GM23248 (cell line): Measurements from ENCODE around the gene TMEM229A. TPM values are rescaled to one million over a fixed set of nuclear protein-coding genes. Genes with fewer than 3 reads are reported as not detected.
"Not testable (repeated sequence)": the region's sequence is repeated elsewhere in the genome, so short reads cannot be mapped to it uniquely, and the experiment has no call there.

Experiments used
- DNase-seq: peaks from one replicate; pipeline ENCODE4 v3.0.0-alpha.2; 2015
- H2AFZ ChIP-seq: fragments of 200-600 bp; sonication (generic); 2 replicates; pipeline ENCODE4 v1.6.1; 2016; ENCODE audit warnings: antibody characterized with exemption
- H3F3A ChIP-seq: fragments of 200-600 bp; sonication (generic); 2 replicates; pipeline ENCODE4 v1.6.1; 2016; ENCODE audit warnings: mild to moderate bottlenecking, antibody characterized with exemption, mixed run types; ENCODE audit not compliant: insufficient read depth
- H3K27ac ChIP-seq: fragments of 200-600 bp; sonication (generic); 2 replicates; pipeline ENCODE4 v1.5.1; 2016; ENCODE audit warnings: mild to moderate bottlenecking
- H3K27me3 ChIP-seq: fragments of 200-600 bp; sonication (generic); replicated peaks from 2 replicates; pipeline ENCODE4 v1.6.1; 2016; ENCODE audit warnings: mild to moderate bottlenecking; ENCODE audit not compliant: insufficient read depth
- H3K36me3 ChIP-seq: fragments of 200-600 bp; sonication (generic); 2 replicates; pipeline ENCODE4 v1.6.1; 2016; ENCODE audit warnings: low read depth, mild to moderate bottlenecking
- H3K4me1 ChIP-seq: fragments of 200-600 bp; sonication (generic); 2 replicates; pipeline ENCODE4 v1.6.1; 2016; ENCODE audit warnings: mild to moderate bottlenecking; ENCODE audit not compliant: insufficient read depth
- H3K4me2 ChIP-seq: fragments of 200-600 bp; sonication (generic); one replicate; pipeline ENCODE4 v1.6.1; 2016; ENCODE audit warnings: mild to moderate bottlenecking; ENCODE audit not compliant: unreplicated experiment
- H3K4me3 ChIP-seq: fragments of 200-600 bp; sonication (generic); 2 replicates; pipeline ENCODE4 v1.5.1; 2016; ENCODE audit warnings: mild to moderate bottlenecking
- H3K79me2 ChIP-seq: fragments of 200-600 bp; sonication (generic); 2 replicates; pipeline ENCODE4 v1.6.1; 2016; ENCODE audit warnings: mild to moderate bottlenecking; ENCODE audit not compliant: insufficient read depth
- H3K9ac ChIP-seq: fragments of 200-600 bp; sonication (generic); 2 replicates; pipeline ENCODE4 v1.6.1; 2016; ENCODE audit warnings: mild to moderate bottlenecking
- H3K9me2 ChIP-seq: fragments of 200-600 bp; sonication (generic); 2 replicates; pipeline ENCODE4 v1.6.1; 2016; ENCODE audit warnings: mixed run types, mild to moderate bottlenecking, moderate library complexity; ENCODE audit not compliant: insufficient read depth
- H3K9me3 ChIP-seq: fragments of 200-600 bp; sonication (generic); one replicate; pipeline ENCODE4 v1.6.1; 2017; ENCODE audit warnings: low read depth
- H4K20me1 ChIP-seq: fragments of 200-600 bp; sonication (generic); 2 replicates; pipeline ENCODE4 v1.6.0; 2016; ENCODE audit not compliant: insufficient read depth
- EZH2 ChIP-seq: fragments of 200-600 bp; sonication (generic); IDR thresholded peaks from 2 replicates; pipeline ENCODE4 v1.6.1; 2018; ENCODE audit warnings: antibody characterized with exemption, mild to moderate bottlenecking; ENCODE audit not compliant: insufficient read depth, poor library complexity, severe bottlenecking
- EZH2phosphoT487 ChIP-seq: fragments of 200-600 bp; sonication (generic); IDR thresholded peaks from 2 replicates; pipeline ENCODE4 v1.6.1; 2018; ENCODE audit warnings: antibody characterized with exemption, moderate library complexity, mild to moderate bottlenecking, low read depth; ENCODE audit not compliant: insufficient read depth
- WGBS, 2 experiments: methylation state at CpG; one replicate each; pipeline ENCODE4 v1.1.6; 2015 to 2017; ENCODE audit warnings: low lambda C conversion rate in 2 of 2, low coverage in 1 of 2; ENCODE audit errors: missing lambda C conversion rate in 2 of 2; 5-methylcytosine and 5-hydroxymethylcytosine counted together
- in situ Hi-C: fragments of 300-500 bp; cut with MboI; formaldehyde crosslinking; loops from 2 replicates; pipeline ENCODE4 v1.15.0; 2020
- polyA plus RNA-seq: library from polyadenylated mRNA; unstranded; fragments of >200 nt; fragmentation: Nextera tagmentation; extraction: Ambion mirVana; gene quantifications from 2 replicates; pipeline ENCODE4 v1.2.1, GENCODE V29; 2016
- total RNA-seq: library from RNA; depleted of rRNA; stranded (reverse); fragments of >200 nt; shearing (Covaris generic); gene quantifications from 2 replicates; pipeline ENCODE4 v1.2.3, GENCODE V29; 2014

The TMEM229A gene
- total and polyA plus RNA-seq, 2 experiments from 2014 or later = not detected

- no peak overlapping the region for H3K9ac ChIP-seq
- no peaks in the 10 kb centered on the region for H3F3A ChIP-seq
- no peaks in the 10 kb centered on the region for H3K9me3 ChIP-seq
- H4K20me1 ChIP-seq = no peaks in the 10 kb centered on the region
- no peak for DNase-seq
- H3K27ac ChIP-seq = no peak overlapping the region
- no peaks in the 10 kb centered on the region for H3K27me3 ChIP-seq
- H3K4me2 ChIP-seq = no peak overlapping the region
- H2AFZ ChIP-seq = no peak overlapping the region
- H3K36me3 ChIP-seq = no peaks in the 10 kb centered on the region
- no peaks in the 10 kb centered on the region for H3K79me2 ChIP-seq
- TF ChIP-seq EZH2 = no peak
- no peak for TF ChIP-seq EZH2phosphoT487
- 18 to 23% methylated on average over 1 of the region's 1 CpG for WGBS, 2 experiments
- H3K4me3 ChIP-seq = no peak overlapping the region
- H3K9me2 ChIP-seq = no peaks in the 10 kb centered on the region
- H3K4me1 ChIP-seq = no peaks in the 10 kb centered on the region
- in situ Hi-C loops = no loop called here
Observed at GRCh38 chr7:124022551-124022950, 10.3 kb downstream of the TMEM229A start.

DNA sequence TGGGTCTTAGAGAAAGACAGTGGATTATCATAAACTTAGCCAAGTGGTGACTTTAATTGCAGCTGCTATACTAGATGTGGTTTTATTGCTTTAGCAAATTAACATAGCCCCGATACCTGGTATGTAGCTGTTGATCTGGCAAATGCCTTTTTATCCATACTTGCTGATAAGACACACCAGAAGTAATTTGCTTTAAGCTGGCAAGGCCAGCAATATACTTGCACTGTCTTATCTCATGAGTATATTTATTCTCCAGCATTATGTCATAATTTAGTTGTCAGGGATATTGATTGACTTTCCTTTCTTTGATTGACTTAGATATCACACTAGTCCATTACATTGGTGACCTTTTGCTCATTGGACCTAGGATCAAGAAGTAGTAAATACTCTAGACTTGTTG, 12.8 kb downstream of the TMEM229A start:
- no peak for DNase-seq
- Histone ChIP-seq H3K79me2 (no peaks in the 10 kb centered on the region), H3K4me1 (no peaks in the 10 kb centered on the region), H3K9me2 (no peaks in the 10 kb centered on the region), H3F3A (no peaks in the 10 kb centered on the region), H3K27ac (no peak overlapping the region), H4K20me1 (no peaks in the 10 kb centered on the region), H2AFZ (no peak overlapping the region), H3K27me3 (no peaks in the 10 kb centered on the region), H3K9ac (no peak overlapping the region), H3K36me3 (no peaks in the 10 kb centered on the region), H3K4me3 (no peak overlapping the region), H3K4me2 (no peak overlapping the region), H3K9me3 (no peaks in the 10 kb centered on the region)
- WGBS, 2 experiments = 15 to 25% methylated on average over 1 of the region's 1 CpG
- in situ Hi-C loops = no loop called here
- TF ChIP-seq EZH2 = no peak
- TF ChIP-seq EZH2phosphoT487 = no peak

DNA sequence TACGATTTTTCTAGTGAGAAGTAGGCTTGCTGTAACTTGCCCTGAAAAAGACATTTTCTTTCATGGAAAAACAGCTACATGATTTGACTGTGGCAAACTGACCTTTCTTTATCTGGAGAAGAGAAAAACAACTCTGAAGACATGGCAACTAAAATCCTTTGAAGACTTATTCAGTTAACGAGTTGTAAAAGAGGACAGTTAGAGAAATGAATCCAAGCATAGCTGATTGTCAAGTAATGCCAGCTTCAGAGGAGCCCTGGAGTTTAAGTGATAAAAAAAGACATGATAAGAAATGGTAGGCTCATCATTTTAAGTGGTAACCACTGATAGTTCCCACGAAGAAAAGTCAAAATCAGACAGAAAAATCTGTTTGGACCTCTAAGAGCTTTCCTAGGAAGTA, 19.6 kb downstream of the TMEM229A start:
- Histone ChIP-seq H3K27me3 (no peaks in the 10 kb centered on the region), H3K9me2 (no peaks in the 10 kb centered on the region), H3K4me2 (no peak overlapping the region), H3K79me2 (no peaks in the 10 kb centered on the region), H2AFZ (no peak overlapping the region), H4K20me1 (no peaks in the 10 kb centered on the region), H3F3A (no peaks in the 10 kb centered on the region), H3K9me3 (no peaks in the 10 kb centered on the region), H3K4me3 (no peak overlapping the region), H3K27ac (no peak overlapping the region), H3K4me1 (no peaks in the 10 kb centered on the region), H3K36me3 (no peaks in the 10 kb centered on the region), H3K9ac (no peak overlapping the region)
- WGBS, 2 experiments = 4 to 7% methylated on average over 3 of the region's 3 CpGs
- in situ Hi-C loops = no loop called here
- DNase-seq = no peak
- no peak for TF ChIP-seq EZH2phosphoT487
- TF ChIP-seq EZH2 = no peak

DNA sequence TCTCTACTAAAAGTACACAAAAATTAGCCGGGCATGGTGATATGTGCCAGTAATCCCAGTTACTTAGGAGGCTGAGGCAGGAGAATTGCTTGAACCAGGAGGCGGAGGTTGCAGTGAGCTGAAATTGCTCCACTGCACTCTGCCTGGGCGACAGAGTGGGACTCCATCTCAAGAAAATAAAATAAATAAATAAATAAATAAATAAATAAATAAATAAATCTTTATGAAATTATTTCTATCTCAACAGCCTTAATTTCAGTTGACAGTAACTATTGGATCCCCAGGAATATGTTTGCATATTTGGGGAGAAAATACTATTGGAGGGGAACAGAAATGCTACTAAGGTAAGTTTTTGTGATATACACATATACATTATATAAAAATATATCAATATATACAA, 20.0 kb downstream of the TMEM229A start:
- no peaks in the 10 kb centered on the region for H3K36me3 ChIP-seq
- in situ Hi-C loops = no loop called here
- H3K9me2 ChIP-seq = no peaks in the 10 kb centered on the region
- H3K79me2 ChIP-seq = no peaks in the 10 kb centered on the region
- H3K9ac ChIP-seq = no peak overlapping the region
- no peaks in the 10 kb centered on the region for H3F3A ChIP-seq
- H3K4me3 ChIP-seq = no peak overlapping the region
- no peaks in the 10 kb centered on the region for H4K20me1 ChIP-seq
- H3K4me1 ChIP-seq = no peaks in the 10 kb centered on the region
- H3K27ac ChIP-seq = no peak overlapping the region
- TF ChIP-seq EZH2 = no peak
- no peak for TF ChIP-seq EZH2phosphoT487
- 28 to 29% methylated on average over 3 of the region's 3 CpGs for WGBS, 2 experiments
- no peaks in the 10 kb centered on the region for H3K27me3 ChIP-seq
- DNase-seq = no peak
- H3K9me3 ChIP-seq = no peaks in the 10 kb centered on the region
- H3K4me2 ChIP-seq = no peak overlapping the region
- no peak overlapping the region for H2AFZ ChIP-seq

- in situ Hi-C loops = no loop called here
- TF ChIP-seq EZH2 (no peak), EZH2phosphoT487 (no peak)
- Histone ChIP-seq H3K79me2 (no peaks in the 10 kb centered on the region), H3K9ac (no peak overlapping the region), H3K9me3 (no peaks in the 10 kb centered on the region), H4K20me1 (no peaks in the 10 kb centered on the region), H3K9me2 (no peaks in the 10 kb centered on the region), H2AFZ (no peak overlapping the region), H3K4me3 (no peak overlapping the region), H3F3A (no peaks in the 10 kb centered on the region), H3K27me3 (no peaks in the 10 kb centered on the region), H3K4me1 (no peaks in the 10 kb centered on the region), H3K27ac (no peak overlapping the region), H3K4me2 (no peak overlapping the region), H3K36me3 (no peaks in the 10 kb centered on the region)
- 24 to 25% methylated on average over 2 of the region's 2 CpGs for WGBS, 2 experiments
- no peak for DNase-seq
Observed at GRCh38 chr7:124009321-124009720, 23.5 kb downstream of the TMEM229A start.

DNA sequence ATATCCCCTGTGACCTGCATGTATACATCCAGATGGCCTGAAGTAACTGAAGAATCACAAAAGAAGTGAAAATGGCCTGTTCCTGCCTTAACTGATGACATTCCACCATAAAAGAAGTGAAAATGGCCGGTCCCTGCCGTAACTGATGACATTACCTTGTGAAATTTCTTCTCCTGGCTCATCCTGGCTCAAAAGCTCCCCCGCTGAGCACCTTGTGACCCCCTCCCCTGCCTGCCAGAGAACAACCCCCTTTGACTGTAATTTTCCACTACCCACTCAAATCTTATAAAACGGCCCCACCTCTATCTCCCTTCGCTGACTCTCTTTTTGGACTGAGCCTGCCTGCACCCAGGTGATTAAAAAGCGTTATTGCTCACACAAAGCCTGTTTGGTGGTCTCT, 24.6 kb downstream of the TMEM229A start:
- H3K4me2 ChIP-seq, H3K9me3 ChIP-seq, H3K27me3 ChIP-seq, H3K36me3 ChIP-seq, H3K4me3 ChIP-seq, H3K9me2 ChIP-seq, H3K9ac ChIP-seq, H3K79me2 ChIP-seq, H3K4me1 ChIP-seq, H3F3A ChIP-seq, DNase-seq, in situ Hi-C loops, H4K20me1 ChIP-seq, H3K27ac ChIP-seq, H2AFZ ChIP-seq: not testable (repeated sequence)
- 6 to 8% methylated on average over 6 of the region's 6 CpGs for WGBS, 2 experiments
